ENCODE data around the gene MEGF11.

- TF ChIP-seq POLR2A (IDR thresholded peaks at IDR 0.05; ENCODE audit: low read length): no peak
- TF ChIP-seq EHMT2 (IDR thresholded peaks at IDR 0.05; ENCODE audit: low read depth): no peak
Observed at GRCh38 chr15:66050264-66050663, 203.3 kb downstream of the MEGF11 start.
